Measurements from ENCODE around the gene INF2.

Gene INF2

DNA sequence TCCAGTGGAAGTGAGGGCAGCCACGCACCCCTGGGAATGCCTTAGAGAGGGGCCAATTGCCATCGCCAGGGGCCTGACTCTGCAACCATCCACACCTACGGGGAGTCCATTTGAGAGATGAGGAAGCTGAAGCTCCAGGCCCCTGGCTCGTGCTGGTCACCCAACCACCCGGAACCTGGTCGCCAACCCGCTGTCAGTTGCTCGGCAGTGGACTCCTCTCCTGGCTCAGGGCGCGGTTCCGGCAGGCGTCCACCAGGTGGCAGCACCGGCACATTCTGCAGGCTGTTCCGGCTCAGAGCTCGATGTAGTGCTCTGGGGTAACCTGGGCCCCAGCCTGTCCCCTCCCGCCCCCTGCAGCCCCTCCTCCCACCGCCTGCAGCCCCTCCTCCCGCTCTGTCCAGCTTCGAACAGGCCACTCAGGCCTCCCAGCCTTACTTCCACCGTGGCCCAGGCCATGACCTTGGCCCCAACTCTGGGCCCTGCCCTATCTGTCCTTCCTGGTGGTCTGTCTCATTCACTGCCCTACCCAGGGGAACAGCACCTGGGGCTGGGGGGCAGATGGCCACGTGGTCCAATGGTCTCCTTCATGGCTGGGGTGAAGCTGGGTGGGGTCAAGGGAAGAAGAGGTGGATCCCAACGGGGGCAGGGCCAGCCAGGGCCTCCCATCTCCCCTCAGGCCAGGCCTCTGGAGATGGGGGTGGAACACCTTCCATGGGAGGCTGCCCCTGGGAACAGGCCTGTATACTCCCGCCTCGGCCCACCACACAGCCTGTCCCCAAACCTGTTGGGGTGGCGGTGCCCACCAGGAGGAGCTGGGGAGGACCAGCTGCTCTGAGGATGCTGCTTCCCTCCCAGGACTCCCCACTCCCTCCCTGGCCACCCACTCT lies 79.3 kb downstream of the INF2 start:
- peak; percentile 16 for DNase-seq (ENCODE audit: low read depth)
- H3K4me3 ChIP-seq (ENCODE audit: control insufficient read depth, low read depth, low read length): no peak overlapping the region
- TF ChIP-seq, protein P1, sequence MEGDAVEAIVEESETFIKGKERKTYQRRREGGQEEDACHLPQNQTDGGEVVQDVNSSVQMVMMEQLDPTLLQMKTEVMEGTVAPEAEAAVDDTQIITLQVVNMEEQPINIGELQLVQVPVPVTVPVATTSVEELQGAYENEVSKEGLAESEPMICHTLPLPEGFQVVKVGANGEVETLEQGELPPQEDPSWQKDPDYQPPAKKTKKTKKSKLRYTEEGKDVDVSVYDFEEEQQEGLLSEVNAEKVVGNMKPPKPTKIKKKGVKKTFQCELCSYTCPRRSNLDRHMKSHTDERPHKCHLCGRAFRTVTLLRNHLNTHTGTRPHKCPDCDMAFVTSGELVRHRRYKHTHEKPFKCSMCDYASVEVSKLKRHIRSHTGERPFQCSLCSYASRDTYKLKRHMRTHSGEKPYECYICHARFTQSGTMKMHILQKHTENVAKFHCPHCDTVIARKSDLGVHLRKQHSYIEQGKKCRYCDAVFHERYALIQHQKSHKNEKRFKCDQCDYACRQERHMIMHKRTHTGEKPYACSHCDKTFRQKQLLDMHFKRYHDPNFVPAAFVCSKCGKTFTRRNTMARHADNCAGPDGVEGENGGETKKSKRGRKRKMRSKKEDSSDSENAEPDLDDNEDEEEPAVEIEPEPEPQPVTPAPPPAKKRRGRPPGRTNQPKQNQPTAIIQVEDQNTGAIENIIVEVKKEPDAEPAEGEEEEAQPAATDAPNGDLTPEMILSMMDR (IDR thresholded peaks at IDR 0.05; ENCODE audit: control insufficient read depth, insufficient read depth, low read depth, low read length, missing control alignments): peak; percentile 90

DNA sequence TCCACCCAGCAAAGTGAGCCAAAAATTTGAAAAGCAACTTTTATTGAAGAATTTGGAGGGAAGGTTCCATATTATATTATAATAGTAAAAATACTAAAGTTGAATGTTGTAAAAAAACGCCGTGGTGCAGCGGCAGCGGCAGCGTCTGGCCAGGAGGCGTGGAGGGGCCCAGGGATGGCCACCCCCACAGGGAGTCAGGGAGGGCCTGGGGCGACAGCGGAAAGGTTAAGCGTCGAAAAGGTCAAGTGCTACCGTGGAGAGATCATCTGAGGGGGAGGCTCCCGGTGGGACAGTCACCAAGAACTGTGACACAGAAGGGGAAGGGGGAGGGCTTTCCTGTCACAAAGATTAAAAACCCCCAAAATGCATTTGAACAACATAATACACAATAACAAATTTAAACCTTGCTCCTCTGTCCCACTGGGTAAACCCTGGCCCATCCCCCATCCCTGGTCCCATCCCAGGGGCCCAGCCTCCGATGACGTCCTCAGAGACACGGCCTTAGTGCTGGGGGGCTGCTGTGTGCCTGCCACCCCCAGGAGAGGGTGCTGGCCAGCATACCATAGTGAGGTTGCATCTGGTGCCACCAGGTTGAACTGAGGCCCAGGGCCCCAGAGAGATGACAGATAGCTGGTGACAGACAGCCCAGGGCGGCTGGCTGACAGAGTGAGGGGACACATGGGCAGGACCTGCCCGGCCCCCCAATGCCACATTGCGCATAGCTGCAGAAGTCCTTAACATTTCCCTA lies 80.1 kb downstream of the INF2 start:
- TF ChIP-seq, protein P1 (IDR thresholded peaks at IDR 0.05; ENCODE audit: control insufficient read depth, insufficient read depth, low read depth, low read length, missing control alignments): no peak
- no peak overlapping the region for H3K4me3 ChIP-seq (ENCODE audit: control insufficient read depth, low read depth, low read length)
- no peak for DNase-seq (ENCODE audit: low read depth)

DNA sequence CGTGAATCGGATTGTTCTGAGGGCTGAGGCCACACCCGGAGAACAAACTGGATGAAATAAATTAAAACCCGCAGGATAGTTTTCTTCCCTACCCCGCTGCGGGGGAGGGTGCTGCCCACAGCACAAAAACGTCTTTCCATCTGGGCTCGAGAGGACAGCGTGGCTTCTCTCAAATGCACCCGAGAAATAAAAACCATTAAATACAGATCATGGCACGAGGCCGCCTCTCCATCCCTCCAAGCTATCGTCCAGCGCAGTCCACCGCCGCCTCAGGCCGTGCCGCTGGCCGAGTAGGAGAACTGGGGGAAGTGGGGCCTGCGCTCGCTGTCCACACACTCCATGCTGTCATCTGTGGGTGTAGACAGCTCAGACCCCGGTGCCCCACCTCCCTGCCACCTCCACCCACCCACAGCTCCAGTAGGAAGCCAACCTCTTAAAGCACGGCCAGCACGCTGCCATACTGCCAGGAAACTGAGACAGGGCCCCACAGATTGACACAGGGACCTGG lies 80.7 kb downstream of the INF2 start:
- no peak for DNase-seq (ENCODE audit: low read depth)
- TF ChIP-seq, protein P1 (IDR thresholded peaks at IDR 0.05; ENCODE audit: control insufficient read depth, insufficient read depth, low read depth, low read length, missing control alignments): no peak
- no peak overlapping the region for H3K4me3 ChIP-seq (ENCODE audit: control insufficient read depth, low read depth, low read length)

DNA sequence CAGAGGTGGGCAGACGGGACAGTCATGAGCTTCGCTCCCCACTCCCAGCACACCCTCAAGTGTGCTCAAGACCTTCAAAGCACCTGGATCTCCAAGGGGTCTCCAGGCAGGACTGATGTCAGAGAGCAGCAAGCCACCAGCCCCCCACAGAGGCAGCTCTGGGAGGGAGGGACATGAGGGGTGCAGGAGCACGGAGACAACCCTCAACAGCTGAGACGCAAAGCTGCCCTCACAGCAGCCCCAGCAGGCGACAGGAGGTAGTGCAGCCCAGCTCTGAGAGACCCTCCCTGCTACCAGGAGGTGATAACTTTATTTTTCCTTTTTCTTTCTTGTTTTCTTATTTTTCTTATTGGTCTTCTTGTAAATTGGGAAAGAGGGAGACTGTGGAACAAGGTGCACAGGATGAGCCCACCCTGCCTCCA lies 81.4 kb downstream of the INF2 start:
- TF ChIP-seq, protein P1 (IDR thresholded peaks at IDR 0.05; ENCODE audit: control insufficient read depth, insufficient read depth, low read depth, low read length, missing control alignments): peak; percentile 67
- no peak for DNase-seq (ENCODE audit: low read depth)
- H3K4me3 ChIP-seq (ENCODE audit: control insufficient read depth, low read depth, low read length): no peak overlapping the region

DNA sequence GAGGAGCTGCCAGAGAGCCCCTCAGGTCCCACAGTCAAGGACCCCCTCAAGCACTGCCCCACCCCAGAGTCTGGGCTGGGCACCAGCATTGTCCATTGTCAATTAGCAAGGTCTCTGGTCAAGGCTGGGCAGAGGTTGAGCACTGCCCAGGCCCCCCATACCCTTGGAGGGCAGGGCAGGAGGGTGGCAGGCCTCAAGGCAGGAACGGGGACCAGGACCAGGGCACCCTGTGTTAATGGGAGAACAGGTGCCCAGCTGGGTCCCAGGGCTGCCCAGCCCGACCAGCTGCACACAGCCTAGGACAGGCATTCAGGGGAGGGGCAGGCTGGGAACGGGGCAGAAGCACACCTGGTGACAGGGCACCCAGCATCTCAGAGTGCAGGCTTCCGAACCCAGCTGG lies 82.0 kb downstream of the INF2 start:
- TF ChIP-seq, protein P1 (IDR thresholded peaks at IDR 0.05; ENCODE audit: control insufficient read depth, insufficient read depth, low read depth, low read length, missing control alignments): no peak
- no peak for DNase-seq (ENCODE audit: low read depth)
- no peak overlapping the region for H3K4me3 ChIP-seq (ENCODE audit: control insufficient read depth, low read depth, low read length)

Data from AG09309 (cell line).